Measurements from ENCODE around the gene EVA1C.
"Not testable (repeated sequence)": the region's sequence is repeated elsewhere in the genome, so short reads cannot be mapped to it uniquely, and the experiment has no call there.

The EVA1C gene

DNA sequence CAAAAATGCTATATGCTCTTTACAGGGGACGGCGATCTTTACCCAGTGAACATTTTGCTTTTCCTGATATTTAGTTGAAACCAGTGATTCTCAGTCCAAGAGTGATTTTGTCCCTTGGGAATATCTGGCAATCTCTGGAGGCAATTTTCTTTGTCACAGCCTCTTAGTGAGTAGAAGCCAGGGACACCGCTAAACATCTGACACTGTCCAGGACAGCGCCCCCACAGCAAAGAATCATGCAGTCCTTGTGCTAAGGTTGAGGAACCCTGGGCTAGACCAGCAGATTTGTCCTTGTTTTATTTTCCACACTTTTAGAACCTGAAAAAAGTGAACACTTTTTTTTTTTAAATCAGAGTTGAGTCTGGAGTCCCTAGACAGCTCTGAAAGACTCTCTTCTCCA, 13.1 kb downstream of the EVA1C start:
- no peak for DNase-seq

DNA sequence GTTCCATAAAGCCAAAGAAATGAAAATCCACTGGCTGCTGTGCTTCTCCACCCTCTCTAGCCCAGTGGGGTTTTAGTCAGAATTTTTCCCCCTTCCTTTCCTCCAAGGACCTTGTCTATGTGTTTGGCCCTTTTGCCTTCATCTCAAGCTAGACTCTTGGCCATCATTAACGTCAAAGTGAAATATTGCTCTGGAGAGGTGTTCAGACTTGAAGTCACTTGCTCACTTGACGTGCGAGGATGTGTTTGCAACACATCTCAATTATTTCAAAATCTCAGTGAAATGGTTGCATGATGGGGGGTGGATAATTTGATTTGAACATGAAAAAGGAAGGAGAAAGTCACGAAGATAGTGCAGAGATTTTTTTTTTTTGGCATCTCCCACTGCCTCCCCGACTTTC, 13.6 kb downstream of the EVA1C start:
- no peak for DNase-seq

DNA sequence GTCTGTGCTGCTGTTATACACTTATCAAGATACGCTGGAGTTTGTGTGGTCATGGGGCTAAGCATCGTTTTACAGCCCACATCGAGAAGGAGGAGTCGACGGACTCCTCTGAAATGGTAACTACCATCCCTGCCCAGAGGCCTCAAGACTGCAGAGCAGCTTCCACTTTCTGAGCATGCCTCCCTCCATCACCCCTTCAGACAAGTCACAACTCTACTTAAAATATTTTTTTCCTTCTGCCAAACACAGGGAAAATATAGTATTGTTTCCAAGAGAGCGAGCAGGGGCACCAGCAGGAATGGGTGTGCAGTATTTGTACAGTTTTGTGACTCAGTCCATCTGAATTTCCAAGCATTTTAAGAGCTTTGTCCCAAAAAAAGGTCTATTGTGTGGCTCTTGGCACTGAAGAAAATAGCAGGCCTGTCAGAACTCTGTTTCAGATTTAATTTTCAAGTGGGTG, 14.1 kb downstream of the EVA1C start:
- DNase-seq: no peak

GRCh38 chr21:32427958-32428623, 15.6 kb downstream of the EVA1C start:
- DNase-seq: no peak

GRCh38 chr21:32432982-32433660, 20.6 kb downstream of the EVA1C start:
- DNase-seq: not testable (repeated sequence)

DNA sequence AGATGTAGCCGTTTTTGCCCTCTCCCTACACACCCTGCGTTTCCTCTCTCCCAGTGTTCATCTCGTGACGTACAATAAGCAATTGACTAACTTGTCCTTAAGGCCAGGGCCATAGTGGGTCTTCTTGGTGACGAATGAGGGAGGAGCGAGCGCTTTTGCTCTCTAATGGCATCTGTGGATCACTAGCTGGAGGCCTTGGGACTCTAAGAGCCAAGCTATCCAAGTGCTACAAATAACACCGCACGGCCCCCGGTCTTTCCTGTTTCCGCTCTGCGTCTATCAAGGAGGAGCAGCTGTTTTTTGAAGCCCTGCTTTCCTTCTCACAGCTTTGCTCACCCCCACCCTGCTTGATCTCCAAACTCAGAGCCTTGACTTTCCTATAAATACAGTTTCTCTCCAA, 25.2 kb downstream of the EVA1C start:
- no peak for DNase-seq

- no peak for DNase-seq
These were observed 30.2 kb downstream of the EVA1C start for GRCh38 chr21:32442566-32443318.

DNA sequence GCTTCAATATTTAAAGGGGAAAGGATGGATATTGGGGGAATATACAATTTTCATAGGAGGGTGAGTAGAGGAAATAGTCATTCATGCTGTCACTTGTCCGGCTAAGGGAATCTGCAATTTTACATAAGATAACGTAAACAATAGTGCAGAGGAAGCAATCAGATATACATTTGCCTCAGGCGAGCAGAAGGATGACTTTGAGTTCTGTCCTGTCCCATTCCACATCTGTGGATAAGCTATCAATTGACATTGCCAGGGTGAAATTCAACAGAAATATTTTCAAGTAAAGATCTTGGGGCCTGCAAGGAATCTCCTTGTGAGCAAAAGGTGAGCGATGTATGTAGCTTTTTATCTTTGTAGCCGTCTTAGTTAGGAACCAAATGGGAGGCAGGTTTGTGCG, 32.6 kb downstream of the EVA1C start:
- no peak for DNase-seq

DNA sequence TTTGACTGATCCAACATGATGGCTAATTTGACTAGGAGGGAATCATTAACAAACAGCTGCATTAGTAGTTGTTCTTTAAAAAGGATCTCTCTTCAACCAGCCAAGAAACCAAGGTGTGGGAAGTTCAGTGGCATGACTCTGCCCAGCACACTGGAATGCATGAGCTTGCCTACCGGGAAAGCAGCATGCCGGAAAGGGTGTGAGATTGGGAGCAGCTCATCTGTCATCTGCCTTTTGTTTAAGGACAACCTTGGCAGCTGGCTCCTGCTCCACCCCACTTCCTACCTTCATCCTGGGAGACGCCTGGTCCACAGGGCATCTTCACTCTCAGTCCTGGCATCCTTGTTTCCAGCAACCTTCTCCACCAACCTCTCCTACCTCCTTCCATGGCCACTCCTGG, 33.9 kb downstream of the EVA1C start:
- not testable (repeated sequence) for DNase-seq

DNA sequence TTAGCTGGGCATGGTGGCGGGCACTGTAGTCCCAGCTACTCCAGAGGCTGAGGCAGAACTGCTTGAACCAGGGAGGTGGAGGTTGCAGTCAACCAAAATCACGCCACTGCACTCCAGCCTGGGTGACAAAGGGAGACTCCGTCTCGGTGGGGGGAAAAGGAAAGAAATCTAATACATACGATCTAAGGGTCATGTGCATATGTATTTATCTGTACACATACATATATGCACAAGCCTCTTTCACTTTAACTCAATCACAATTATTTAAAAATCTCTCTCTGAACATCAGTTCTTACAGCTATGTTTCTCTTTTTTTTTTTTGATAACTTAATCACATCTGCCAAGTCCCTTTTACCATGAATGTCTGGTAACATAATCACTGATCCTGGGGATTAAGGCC, 34.7 kb downstream of the EVA1C start:
- no peak for DNase-seq

- no peak for DNase-seq
These were observed 36.5 kb downstream of the EVA1C start for GRCh38 chr21:32448803-32449594.

DNA sequence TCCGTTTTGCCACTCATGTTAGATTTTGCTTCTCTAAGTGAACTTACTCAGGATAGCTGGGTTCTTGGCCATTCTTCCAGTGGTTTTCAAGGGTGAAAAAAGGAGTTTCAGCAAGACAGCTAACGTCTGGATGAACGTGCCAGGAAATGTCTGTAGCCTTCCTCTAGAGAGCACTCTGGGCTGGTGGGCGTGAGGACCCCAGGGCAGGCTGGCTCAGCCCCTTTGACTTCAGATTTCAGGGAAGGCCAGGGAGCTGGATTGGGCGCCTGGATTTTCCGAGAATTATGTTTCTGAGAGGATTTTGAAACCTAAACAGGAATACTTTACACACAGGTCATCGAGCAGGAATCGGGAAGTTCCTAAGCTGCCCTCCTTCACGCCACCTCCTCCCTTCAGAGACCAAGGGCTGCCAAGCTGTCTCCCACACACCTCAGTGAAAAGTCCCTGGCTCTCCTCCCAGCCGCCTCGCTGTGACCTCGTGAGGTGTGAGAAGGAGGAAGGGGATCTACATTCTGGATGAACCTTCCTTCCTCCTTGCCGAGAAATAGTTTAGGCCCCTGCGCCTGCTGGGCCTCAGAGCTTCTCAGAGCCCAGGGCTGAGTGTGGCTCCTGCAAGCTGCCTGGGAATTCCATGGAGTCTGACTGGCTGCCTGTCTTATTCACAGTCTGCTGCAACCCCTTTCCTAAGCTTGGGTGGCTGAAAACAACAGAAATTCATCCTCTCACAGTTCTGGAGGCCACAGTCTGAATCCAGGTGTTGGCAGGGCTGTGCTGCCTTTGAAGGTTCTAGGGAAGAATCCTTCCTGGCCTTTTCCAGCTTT, 38.6 kb downstream of the EVA1C start:
- DNase-seq: peak; percentile 65

DNA sequence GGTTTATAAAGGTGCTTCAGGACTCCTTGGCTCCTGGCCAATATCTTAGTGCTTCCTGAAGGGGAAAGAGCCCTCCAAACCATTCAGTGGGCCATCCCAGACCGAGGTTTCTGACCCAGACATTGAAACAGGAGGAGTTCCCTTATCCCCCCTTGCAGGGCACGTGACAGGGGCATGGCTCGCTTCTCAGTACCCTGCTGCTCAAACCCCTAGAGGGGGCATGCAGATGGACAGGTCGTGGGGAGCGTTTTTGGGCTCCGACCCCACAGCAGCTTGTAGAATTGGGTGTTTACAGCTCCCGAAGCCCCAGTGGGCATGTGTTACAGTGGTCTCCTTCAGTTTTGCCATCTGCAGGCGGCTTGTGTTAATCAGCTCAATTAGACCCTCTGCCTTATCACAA, 39.7 kb downstream of the EVA1C start:
- not testable (repeated sequence) for DNase-seq

DNA sequence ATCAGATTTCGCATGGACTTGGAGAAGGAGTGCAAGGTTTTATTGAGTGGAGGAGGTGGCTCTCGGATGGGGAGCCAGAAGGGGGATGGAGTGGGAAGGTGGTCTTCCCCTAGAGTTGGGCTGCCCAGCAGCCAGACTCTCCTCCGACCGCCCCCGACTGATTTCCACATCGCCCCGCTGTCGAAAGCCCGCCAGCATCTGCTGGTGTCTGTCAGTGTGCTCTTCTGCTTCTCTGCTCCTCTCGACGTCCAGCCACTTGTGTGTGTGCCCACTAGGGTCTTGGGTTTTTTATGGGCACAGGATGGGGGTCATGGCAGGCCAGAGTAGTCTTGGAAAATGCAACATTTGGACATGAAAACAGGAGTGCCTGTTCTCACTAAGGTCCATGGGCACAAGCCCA, 40.1 kb downstream of the EVA1C start:
- no peak for DNase-seq

DNA sequence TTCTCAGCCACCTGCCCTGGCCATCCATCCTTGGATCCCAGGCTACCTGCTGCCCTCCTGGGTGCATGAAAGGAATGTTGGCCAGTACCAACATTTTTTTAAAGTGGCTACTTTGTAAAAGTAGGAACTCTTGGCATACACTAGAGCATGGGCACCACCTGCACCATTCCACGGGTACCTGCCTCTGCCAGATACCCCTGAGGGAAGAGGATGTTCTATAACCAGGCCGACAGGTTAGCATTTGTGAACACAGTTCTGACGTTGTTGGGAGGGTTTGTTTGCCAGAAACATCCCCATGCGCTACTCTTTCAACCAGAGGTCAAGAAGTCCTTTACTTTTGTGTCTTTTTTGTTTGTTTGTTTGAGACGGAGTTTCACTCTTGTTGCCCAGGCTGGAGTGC, 43.0 kb downstream of the EVA1C start:
- no peak for DNase-seq

DNA sequence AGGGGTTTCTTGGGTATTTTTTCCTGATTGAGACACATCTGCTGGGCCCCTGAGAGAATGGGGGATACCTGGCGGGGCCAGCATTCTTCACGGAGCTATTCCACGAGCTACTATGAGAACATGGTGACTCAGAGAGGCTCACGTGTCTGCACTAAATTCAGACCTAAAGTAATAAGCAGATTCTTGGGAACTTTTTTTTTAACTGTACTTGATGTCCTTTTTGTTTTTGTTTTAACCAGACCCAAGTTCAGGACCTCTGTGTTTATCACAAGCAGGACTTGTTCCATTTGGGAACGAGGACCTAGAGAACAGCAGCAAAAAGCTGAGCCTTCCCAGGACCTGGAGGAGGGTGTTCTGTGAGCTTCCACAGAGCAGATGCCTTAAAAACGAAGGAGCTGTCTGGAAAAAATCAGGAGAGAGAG, 44.0 kb downstream of the EVA1C start:
- DNase-seq: no peak

- DNase-seq: no peak
These were observed 44.9 kb downstream of the EVA1C start for GRCh38 chr21:32457360-32457840.

GRCh38 chr21:32457962-32458361, 45.5 kb downstream of the EVA1C start:
- DNase-seq: no peak

DNA sequence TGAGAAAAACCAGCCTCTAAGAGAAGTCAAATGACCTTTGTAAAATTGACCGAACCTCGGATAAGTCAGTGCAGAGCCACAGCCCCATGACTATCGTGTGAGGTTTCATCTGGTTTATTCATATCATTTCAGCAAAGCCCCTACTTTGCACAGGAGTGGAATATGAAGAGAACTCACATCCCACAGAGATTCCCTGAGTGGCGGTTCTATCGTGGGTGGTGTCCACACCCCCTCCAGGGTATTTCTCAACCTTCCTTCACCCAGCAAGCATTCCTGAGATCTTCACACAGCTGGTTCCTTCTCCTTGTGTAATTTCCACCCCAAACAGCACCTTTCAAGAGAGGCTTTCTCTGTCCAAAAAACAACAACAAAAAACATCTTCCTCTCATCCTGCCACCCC, 47.5 kb downstream of the EVA1C start:
- DNase-seq: no peak

- no peak for DNase-seq
These were observed 49.0 kb downstream of the EVA1C start for GRCh38 chr21:32461503-32461902.

DNA sequence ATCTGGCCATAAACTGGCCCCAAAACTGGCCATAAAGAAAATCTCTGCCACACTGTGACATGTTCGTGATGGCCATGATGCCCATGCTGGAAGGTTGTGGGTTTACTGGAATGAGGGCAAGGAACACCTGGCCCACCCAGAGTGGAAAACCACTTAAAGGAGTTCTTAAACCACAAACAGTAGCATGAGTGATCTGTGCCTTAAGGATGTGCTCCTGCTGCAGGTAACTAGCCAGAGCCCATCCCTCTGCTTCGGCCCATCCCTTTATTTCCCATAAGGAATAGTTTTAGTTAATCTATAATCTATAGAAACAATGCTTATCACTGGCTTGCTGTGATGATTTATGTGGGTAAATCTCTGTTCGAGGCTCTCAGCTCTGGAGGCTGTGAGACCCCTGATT, 50.1 kb downstream of the EVA1C start:
- not testable (repeated sequence) for DNase-seq

DNA sequence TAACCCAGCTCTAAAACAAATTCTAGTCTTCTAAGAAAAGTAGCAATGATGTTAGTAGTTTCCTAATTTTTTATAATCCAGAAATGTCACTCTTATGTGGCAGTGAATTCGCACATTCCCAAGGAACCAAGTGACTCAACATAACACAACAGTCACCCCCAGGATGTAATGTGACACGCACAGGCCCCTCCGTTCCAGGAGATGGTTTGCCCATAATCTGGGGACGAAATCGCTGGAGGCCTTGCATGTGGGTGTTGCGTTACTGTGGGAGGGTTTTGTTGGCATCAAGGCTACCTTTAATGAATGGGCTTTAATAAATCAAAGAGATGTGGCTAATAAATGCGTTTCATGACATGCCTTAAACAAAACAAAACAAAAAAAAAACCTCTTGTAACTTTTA, 50.9 kb downstream of the EVA1C start:
- DNase-seq: no peak

Measured in right forelimb (tissue), 1 donor.